ENCODE data around the gene TINAGL1.

DNA sequence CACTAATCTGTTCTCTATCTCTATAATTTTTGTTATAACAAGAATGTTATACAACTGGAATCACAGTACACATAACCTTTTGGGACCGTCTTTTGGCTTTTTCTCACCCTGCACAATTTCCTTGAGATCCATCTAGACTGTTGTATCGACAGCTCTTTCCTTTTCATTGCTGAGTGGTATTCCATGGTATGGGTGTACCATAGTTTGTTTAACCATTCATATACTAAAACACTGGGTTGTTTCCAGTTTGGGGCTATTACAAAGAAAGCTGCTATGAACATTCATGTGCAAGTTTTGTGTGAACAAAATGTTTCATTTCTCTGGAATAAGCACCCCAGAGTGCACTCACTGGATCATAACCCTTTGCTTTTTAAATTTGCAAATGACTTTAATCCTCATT lies 25.8 kb downstream of the TINAGL1 start:
- TF ChIP-seq CTCF (IDR thresholded peaks at IDR 0.05) (no peak), POLR2A (IDR thresholded peaks at IDR 0.05) (no peak)

All from right lobe of liver (tissue), 4 donors.